Mesothelial cell of epicardium (in vitro differentiated cells): ENCODE measurements around the gene PHF21A. TPM values are rescaled to one million over a fixed set of nuclear protein-coding genes. Genes with fewer than 3 reads are reported as not detected.

Source experiments
- DNase-seq, 2 experiments: peaks; one replicate each; pipeline ENCODE4 v3.0.0; 2021; ENCODE audit warnings: low spot score in 2 of 2; ENCODE audit not compliant: unreplicated experiment in 2 of 2
- H3K27ac Mint-ChIP-seq: 2 replicates; pipeline ENCODE4 v1.8.0; 2021; ENCODE audit warnings: mixed read lengths
- H3K27me3 Mint-ChIP-seq: 2 replicates; pipeline ENCODE4 v1.8.0; 2021; ENCODE audit warnings: low read depth, mixed read lengths
- H3K36me3 Mint-ChIP-seq: 2 replicates; pipeline ENCODE4 v1.8.0; 2021; ENCODE audit warnings: mixed read lengths
- H3K4me1 Mint-ChIP-seq: 2 replicates; pipeline ENCODE4 v1.8.0; 2021; ENCODE audit warnings: mixed read lengths
- H3K4me3 Mint-ChIP-seq: 2 replicates; pipeline ENCODE4 v1.8.0; 2021; ENCODE audit warnings: mild to moderate bottlenecking, moderate library complexity, mixed read lengths
- H3K9me3 Mint-ChIP-seq: 2 replicates; pipeline ENCODE4 v1.8.0; 2021; ENCODE audit warnings: mixed read lengths
- total RNA-seq: library from RNA; stranded (reverse); gene quantifications from 3 replicates; pipeline ENCODE4 v1.2.1, GENCODE V29; 2021
- TF ChIP-seq, protein P1 (sequence below): fragments of 200-600 bp; sonication (generic); IDR thresholded peaks from one replicate; pipeline ENCODE4 v1.5.0; 2021; ENCODE audit warnings: antibody characterized with exemption; ENCODE audit not compliant: unreplicated experiment

PHF21A gene
- total RNA-seq, 1 donor from 2014 or later, result 106 TPM

DNA sequence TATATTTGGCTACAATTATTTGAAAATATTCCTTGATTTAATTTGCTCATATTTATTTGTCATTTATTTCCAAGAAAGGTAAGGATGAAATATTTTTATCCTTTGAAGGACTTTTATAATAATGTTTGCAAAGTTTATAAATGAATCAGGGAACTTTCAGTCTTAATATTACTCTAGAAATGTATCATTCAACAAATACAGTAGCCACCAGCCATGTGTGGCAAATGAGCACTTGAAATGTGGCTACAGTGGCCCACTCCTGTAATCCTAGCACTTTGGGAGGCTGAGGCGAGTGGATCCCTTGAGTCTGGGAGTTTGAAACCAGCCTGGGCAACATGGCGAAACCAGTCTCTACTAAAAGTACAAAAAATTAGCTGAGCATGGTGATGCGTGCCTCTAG lies 20.3 kb upstream of the PHF21A start:
- H3K27ac Mint-ChIP-seq, result no peak overlapping the region
- H3K36me3 Mint-ChIP-seq, result no peaks in the 10 kb centered on the region
- no peaks in the 10 kb centered on the region for H3K4me1 Mint-ChIP-seq
- H3K9me3 Mint-ChIP-seq, result no peaks in the 10 kb centered on the region
- TF ChIP-seq, protein P1, sequence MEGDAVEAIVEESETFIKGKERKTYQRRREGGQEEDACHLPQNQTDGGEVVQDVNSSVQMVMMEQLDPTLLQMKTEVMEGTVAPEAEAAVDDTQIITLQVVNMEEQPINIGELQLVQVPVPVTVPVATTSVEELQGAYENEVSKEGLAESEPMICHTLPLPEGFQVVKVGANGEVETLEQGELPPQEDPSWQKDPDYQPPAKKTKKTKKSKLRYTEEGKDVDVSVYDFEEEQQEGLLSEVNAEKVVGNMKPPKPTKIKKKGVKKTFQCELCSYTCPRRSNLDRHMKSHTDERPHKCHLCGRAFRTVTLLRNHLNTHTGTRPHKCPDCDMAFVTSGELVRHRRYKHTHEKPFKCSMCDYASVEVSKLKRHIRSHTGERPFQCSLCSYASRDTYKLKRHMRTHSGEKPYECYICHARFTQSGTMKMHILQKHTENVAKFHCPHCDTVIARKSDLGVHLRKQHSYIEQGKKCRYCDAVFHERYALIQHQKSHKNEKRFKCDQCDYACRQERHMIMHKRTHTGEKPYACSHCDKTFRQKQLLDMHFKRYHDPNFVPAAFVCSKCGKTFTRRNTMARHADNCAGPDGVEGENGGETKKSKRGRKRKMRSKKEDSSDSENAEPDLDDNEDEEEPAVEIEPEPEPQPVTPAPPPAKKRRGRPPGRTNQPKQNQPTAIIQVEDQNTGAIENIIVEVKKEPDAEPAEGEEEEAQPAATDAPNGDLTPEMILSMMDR, result no peak
- peaks cover 6% of the 10 kb centered on the region for H3K27me3 Mint-ChIP-seq
- no peak overlapping the region for H3K4me3 Mint-ChIP-seq
- DNase-seq, result no peak

DNA sequence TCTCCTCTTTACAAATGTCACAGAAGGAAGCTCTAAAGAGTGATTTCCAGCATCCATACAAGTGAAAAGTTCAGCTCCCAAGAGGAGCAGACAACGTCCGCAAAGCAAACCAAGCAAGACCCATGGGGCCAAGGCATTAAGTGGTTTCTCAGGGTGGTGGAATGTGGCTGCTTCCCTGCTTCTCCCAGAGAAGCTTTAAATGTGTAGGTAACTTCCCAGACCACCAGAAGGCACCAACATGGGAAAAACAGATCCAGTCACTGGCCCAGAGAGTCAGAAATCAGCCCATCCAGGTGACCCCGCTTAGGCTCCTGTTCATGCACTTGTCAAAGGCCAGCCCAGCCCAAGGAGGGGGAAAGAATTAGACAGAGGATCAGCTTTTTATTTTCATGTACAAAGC lies 13.3 kb upstream of the PHF21A start:
- Mint-ChIP-seq H3K36me3 (no peaks in the 10 kb centered on the region), H3K4me1 (no peaks in the 10 kb centered on the region), H3K27me3 (peaks cover 3% of the 10 kb centered on the region), H3K9me3 (no peaks in the 10 kb centered on the region), H3K27ac (no peak overlapping the region), H3K4me3 (no peak overlapping the region)
- DNase-seq, result no peak
- TF ChIP-seq, protein P1, result no peak

DNA sequence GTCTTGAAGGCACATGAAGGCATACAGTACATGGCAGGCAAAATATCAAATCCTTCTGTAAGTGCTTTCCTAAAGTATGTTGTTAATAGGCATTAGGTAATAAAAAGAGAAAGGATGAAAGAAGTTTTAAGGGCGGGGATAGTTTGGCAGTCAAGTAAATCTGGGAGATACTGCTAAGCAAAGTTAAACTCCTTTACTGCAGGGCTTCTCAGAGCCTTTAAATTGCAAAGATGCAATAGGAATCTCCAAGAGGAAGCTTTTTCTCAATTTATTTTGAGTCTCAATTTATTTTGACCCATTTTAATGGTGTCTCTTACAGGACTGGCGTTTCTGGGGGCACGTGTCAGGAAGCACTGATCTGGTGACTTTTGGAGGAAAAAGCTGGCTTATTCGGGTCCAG lies 12.8 kb upstream of the PHF21A start:
- Mint-ChIP-seq H3K9me3 (no peaks in the 10 kb centered on the region), H3K27me3 (peaks cover 3% of the 10 kb centered on the region), H3K27ac (no peak overlapping the region), H3K4me1 (no peaks in the 10 kb centered on the region), H3K36me3 (no peaks in the 10 kb centered on the region), H3K4me3 (no peak overlapping the region)
- DNase-seq, result no peak
- TF ChIP-seq, protein P1, result no peak

DNA sequence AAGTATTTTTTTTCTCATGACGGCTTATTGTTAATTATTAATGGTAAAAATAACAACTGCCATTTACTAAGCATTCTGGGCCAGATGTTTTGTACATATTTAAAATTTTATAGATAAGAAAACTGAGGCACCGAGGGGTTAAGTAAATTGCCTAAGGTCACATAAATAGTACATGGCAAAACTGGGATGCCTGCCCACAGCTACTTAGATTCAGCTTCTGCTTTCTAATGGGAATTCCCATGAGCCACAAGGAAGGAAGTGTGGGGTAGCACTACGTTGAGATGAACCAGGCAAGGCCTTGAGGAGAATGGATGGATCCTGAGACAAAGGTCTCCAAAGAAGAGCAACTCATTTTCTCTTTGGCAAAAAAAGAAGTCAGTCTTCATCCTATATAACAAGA lies 11.9 kb upstream of the PHF21A start:
- H3K27ac Mint-ChIP-seq, result no peak overlapping the region
- H3K36me3 Mint-ChIP-seq, result no peaks in the 10 kb centered on the region
- TF ChIP-seq, protein P1, result no peak
- no peaks in the 10 kb centered on the region for H3K27me3 Mint-ChIP-seq
- H3K4me1 Mint-ChIP-seq, result no peaks in the 10 kb centered on the region
- no peak for DNase-seq
- no peaks in the 10 kb centered on the region for H3K9me3 Mint-ChIP-seq
- H3K4me3 Mint-ChIP-seq, result no peak overlapping the region

DNA sequence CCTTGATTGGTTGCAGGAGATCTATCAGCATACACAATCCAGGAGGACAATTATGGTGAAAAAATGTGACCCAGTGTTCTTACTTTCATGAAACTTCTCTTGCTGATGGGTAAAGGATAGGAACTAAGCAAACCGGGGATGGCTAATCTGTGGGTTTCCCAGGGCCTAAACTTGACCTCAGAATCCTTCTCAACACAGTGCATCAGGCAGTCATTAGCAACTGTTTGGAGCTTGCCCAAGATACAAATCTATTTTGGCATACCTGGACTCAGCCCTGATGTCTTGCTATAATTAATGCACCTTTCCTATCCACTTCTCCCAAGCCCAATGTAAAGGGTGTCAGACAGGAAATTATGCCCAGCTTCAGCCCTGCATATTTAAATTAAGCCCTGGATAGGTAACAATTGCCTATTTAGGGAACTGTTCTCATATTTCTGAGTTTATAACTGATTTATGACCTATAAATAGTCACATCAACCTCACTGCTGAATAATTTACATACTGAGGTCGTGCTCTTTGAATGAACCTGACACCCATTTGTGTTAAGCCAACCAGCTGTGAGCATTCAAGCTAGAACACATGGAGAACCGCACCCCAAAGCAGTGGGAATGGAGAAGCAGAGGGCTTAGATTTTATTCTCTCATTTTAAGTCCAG lies 9.2 kb upstream of the PHF21A start:
- no peak for DNase-seq
- H3K27me3 Mint-ChIP-seq, result no peaks in the 10 kb centered on the region
- TF ChIP-seq, protein P1, result no peak
- H3K4me1 Mint-ChIP-seq, result no peaks in the 10 kb centered on the region
- H3K27ac Mint-ChIP-seq, result no peak overlapping the region
- no peaks in the 10 kb centered on the region for H3K9me3 Mint-ChIP-seq
- no peak overlapping the region for H3K4me3 Mint-ChIP-seq
- H3K36me3 Mint-ChIP-seq, result no peaks in the 10 kb centered on the region

DNA sequence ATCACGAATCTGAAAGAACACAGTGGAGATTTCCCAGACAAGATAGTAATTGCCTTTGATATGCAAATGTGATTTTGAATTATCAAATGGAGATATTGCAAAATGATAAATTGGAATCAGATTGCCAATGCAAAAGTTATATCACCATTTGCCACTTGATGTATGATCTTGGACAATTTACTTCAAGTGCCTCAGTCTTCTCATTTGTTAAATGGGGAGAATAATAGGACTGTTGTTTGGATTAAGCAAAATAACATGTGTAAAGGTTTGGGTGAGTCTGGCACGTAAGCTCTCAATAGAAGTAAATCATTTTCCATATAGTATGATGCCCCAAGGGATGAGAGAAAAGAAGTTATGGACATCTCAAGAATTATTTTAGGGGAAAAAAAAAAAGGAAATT lies 7.9 kb upstream of the PHF21A start:
- Mint-ChIP-seq H3K4me1 (no peaks in the 10 kb centered on the region), H3K27me3 (no peaks in the 10 kb centered on the region), H3K27ac (no peak overlapping the region), H3K9me3 (no peaks in the 10 kb centered on the region), H3K36me3 (no peaks in the 10 kb centered on the region), H3K4me3 (no peak overlapping the region)
- TF ChIP-seq, protein P1, result no peak
- DNase-seq, result no peak
